Spleen (tissue), 11 donors: ENCODE measurements around the gene PIH1D1. TPM values are rescaled to one million over a fixed set of nuclear protein-coding genes. Genes with fewer than 3 reads are reported as not detected.
A peak's percentile ranks its signal among the peaks of the same experiment; 100 is the strongest.

Experiments used
- DNase-seq: peaks from one replicate; pipeline ENCODE4 v3.0.0-alpha.2; 2020
- H3K27ac ChIP-seq, 8 donors: fragments of 200-600 bp; sonication (generic) in 7 of 8; 1 replicate in 4 of 8; 2 replicates in 4 of 8; pipeline versions ENCODE4 v1.5.0 to v1.8.0; 2016 to 2021; ENCODE audit warnings: inconsistent platforms in 4 of 8, mild to moderate bottlenecking in 4 of 8, moderate library complexity in 1 of 8
- H3K27me3 ChIP-seq, 7 donors: fragments of 200-600 bp; sonication (generic) in 6 of 7; replicated peaks in 1 of 7; 1 replicate in 4 of 7; 2 replicates in 3 of 7; pipeline versions ENCODE4 v1.5.0 to v1.8.0; 2016 to 2021; ENCODE audit warnings: inconsistent platforms in 3 of 7, mild to moderate bottlenecking in 1 of 7
- H3K36me3 ChIP-seq, 6 donors: fragments of 200-600 bp; sonication (generic) in 5 of 6; 1 replicate in 4 of 6; 2 replicates in 2 of 6; pipeline versions ENCODE4 v1.5.0 to v1.8.0; 2016 to 2021; ENCODE audit warnings: inconsistent platforms in 2 of 6
- H3K4me1 ChIP-seq, 6 donors: fragments of 200-600 bp; sonication (generic) in 5 of 6; 1 replicate in 3 of 6; 2 replicates in 3 of 6; pipeline versions ENCODE4 v1.5.0 to v1.8.0; 2016 to 2021; ENCODE audit warnings: inconsistent platforms in 3 of 6
- H3K4me3 ChIP-seq, 8 donors: fragments of 200-600 bp; sonication (generic) in 7 of 8; 1 replicate in 4 of 8; 2 replicates in 4 of 8; pipeline versions ENCODE4 v1.5.0 to v1.8.0; 2016 to 2021; ENCODE audit warnings: inconsistent platforms in 4 of 8, mild to moderate bottlenecking in 4 of 8, moderate library complexity in 2 of 8
- H3K9me3 ChIP-seq, 8 donors: fragments of 200-600 bp; sonication (generic) in 7 of 8; 1 replicate in 4 of 8; 2 replicates in 4 of 8; pipeline versions ENCODE4 v1.5.0 to v1.8.0; 2016 to 2021; ENCODE audit warnings: inconsistent platforms in 4 of 8
- POLR2A ChIP-seq, 3 donors: fragments of 450-650 bp; IDR thresholded peaks; one replicate each; pipeline ENCODE4 v1.5.1; 2017; ENCODE audit warnings: antibody characterized with exemption in 3 of 3, mild to moderate bottlenecking in 1 of 3
- POLR2AphosphoS5 ChIP-seq, 3 donors: sonication (generic); formaldehyde crosslinking; IDR thresholded peaks; one replicate each; pipeline ENCODE4 v1.5.1; 2017; ENCODE audit warnings: antibody characterized with exemption in 3 of 3
- WGBS, 5 donors: extraction: QIAGEN DNeasy Blood & Tissue Kit in 3 of 5; methylation state at CpG; one replicate each; pipeline versions ENCODE4 v1.1.5 to v1.1.7; 2013 to 2018; 5-methylcytosine and 5-hydroxymethylcytosine counted together
- intact Hi-C: fragments of 100-400 bp; cut with DNase I; formaldehyde crosslinking; loops from one replicate; pipeline ENCODE4 v1.15.0; 2023; ENCODE audit warnings: low total_unique reads
- polyA plus RNA-seq, 3 donors: library from polyadenylated mRNA; stranded (reverse); fragments of 200-250 nt; gene quantifications; one replicate each; pipeline ENCODE4 v1.2.1, GENCODE V29; 2013
- total RNA-seq, 7 donors: library from RNA; depleted of rRNA in 3 of 7; stranded (reverse); fragments of >200 nt in 3 of 7; fragmentation: NEBNext Ultra II Directional in 4 of 7; extraction: Animal tissue kit (Norgen Biotek cat#: 25700) in 4 of 7; gene quantifications; one replicate each; pipeline versions ENCODE4 v1.1.0 to v1.2.1, GENCODE V29; 2016 to 2021
- TF ChIP-seq, protein P1 (sequence below), 11 experiments: fragments of 200-600 bp in 7 of 11; fragments of 450-650 bp in 4 of 11; sonication (generic) in 4 of 11; IDR thresholded peaks in 8 of 11; conservative IDR thresholded peaks in 3 of 11; 1 replicate in 7 of 11; 2 replicates in 4 of 11; pipeline versions ENCODE4 v1.4.0 to v1.8.0; 2016 to 2021; ENCODE audit warnings: antibody characterized with exemption in 11 of 11, inconsistent platforms in 4 of 11, mild to moderate bottlenecking in 1 of 11
- donor health status: healthy with polysubstance abuse.
- donor health status: DM: no; HTN: no; CAD: no; lungs with moderate emphysema.
- donor health status: DM: no; HTN: no; CAD: no.
- donor health status: Bipolar disorder and iron deficiency.
- donor health status: healthy.
- donor health status: DM: no; HTN: no; CAD: no.
- donor health status: DM: yes; HTN: yes; CAD: no.

PIH1D1 gene
- total and polyA plus RNA-seq, 10 donors, result 76.0 to 140 (median 86.3) TPM

DNA sequence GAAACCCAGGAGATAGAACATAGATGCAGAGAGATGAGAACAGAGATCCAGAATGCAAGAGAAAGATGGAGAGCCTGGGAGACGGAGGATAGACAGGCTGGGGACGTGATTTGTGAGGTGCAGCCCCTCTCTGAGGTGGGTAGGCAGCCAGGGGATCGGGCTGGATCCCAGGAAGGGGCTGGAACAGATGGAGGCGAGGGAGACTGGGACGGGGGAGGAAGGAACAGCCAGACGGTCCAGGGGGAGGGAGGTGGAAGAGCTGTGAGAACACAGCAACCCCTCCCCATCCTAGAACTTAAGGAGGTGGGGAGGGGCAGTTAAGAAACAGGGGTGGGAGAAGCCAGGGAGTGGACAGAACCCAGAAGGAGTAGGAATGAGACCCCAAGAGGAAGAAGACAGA, 13.4 kb downstream of the PIH1D1 start:
- DNase-seq, result no peak
- H3K27me3 ChIP-seq, result peaks cover 7 to 99% (median 91%) of the 10 kb centered on the region in 7 donors
- intact Hi-C loops, result no loop called here

DNA sequence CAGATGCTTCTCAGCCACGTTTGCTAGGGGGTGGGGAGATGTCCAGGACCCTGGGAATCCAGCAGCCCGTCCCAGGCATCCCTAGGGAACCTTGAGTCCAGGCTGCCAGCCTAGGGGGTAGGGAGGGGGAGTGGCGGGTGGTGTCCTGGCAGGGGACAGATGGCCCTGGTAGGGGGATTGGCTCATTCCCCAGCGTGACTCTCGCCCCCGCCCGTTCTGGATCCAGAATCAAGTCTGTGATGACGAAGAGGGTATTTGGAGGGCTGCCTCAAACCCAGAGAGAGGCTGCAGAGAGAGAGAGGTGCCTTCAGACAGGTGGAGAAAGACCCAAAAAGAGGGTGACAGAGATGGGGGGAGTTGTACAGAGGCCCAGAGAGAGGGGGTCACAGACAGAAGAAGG, 14.4 kb downstream of the PIH1D1 start:
- Histone ChIP-seq H3K36me3 (no peaks in the 10 kb centered on the region), H3K9me3 (no peaks in the 10 kb centered on the region), H3K27ac (no peak overlapping the region), H3K4me1 (peaks cover 0 to 40% (median 23%) of the 10 kb centered on the region in 6 donors), H3K4me3 (no peak overlapping the region), H3K27me3 (peaks cover 9 to 100% (median 98%) of the 10 kb centered on the region in 7 donors)
- intact Hi-C loops, result no loop called here
- DNase-seq, result no peak
- TF ChIP-seq POLR2AphosphoS5 (IDR thresholded peaks at IDR 0.05) (no peak), POLR2A (IDR thresholded peaks at IDR 0.05) (no peak)
- TF ChIP-seq, protein P1, sequence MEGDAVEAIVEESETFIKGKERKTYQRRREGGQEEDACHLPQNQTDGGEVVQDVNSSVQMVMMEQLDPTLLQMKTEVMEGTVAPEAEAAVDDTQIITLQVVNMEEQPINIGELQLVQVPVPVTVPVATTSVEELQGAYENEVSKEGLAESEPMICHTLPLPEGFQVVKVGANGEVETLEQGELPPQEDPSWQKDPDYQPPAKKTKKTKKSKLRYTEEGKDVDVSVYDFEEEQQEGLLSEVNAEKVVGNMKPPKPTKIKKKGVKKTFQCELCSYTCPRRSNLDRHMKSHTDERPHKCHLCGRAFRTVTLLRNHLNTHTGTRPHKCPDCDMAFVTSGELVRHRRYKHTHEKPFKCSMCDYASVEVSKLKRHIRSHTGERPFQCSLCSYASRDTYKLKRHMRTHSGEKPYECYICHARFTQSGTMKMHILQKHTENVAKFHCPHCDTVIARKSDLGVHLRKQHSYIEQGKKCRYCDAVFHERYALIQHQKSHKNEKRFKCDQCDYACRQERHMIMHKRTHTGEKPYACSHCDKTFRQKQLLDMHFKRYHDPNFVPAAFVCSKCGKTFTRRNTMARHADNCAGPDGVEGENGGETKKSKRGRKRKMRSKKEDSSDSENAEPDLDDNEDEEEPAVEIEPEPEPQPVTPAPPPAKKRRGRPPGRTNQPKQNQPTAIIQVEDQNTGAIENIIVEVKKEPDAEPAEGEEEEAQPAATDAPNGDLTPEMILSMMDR (IDR thresholded peaks at IDR 0.05 in 8 of 11, conservative IDR thresholded peaks at IDR 0.05 in 3 of 11), result no peak
- 14 to 26% (median 17%) methylated on average over 8 of the region's 8 CpGs for WGBS, 5 donors

More for the DNA sequence above, 13.4 kb downstream of the PIH1D1 start:
- H3K4me1 ChIP-seq, result peaks cover 0 to 40% (median 22%) of the 10 kb centered on the region in 6 donors
- H3K4me3 ChIP-seq, result no peak overlapping the region
- 6 to 16% (median 14%) methylated on average over 6 of the region's 6 CpGs for WGBS, 5 donors
- H3K27ac ChIP-seq, result no peak overlapping the region
- no peaks in the 10 kb centered on the region for H3K9me3 ChIP-seq
- no peaks in the 10 kb centered on the region for H3K36me3 ChIP-seq
- TF ChIP-seq POLR2A (IDR thresholded peaks at IDR 0.05) (no peak), POLR2AphosphoS5 (IDR thresholded peaks at IDR 0.05) (no peak)
- TF ChIP-seq, protein P1 (IDR thresholded peaks at IDR 0.05 in 8 of 11, conservative IDR thresholded peaks at IDR 0.05 in 3 of 11), result no peak

DNA sequence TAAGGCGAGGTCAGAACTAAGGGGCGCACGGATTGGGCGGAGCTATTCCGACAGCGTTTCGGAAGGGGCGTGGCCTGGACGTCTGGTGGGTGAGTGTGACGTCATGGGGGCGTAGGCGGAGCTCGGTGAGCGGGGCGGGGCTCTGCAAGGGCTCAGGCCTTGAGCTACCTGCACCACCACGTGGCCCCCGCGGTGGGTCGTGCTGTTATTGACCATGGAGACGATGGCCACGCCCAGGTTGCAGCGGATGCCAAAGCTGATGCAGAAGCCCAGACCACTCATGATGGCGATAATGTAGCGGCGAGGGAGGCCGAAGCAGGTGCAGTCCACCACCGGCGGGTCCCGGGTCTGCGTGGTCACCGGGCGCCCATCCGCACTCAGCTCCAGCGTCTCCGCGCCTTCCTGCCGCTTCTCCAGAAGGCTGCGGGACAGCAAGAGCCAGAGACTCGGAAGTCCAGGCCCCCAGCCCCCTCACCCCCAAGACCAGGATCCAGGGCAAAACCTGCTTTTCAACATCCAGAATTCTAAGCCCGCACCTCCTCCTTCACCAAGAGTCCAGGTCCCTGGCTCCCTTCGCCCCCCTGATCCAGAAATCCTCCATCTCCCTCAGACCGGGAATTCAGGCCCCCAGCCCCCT, 15.1 kb downstream of the PIH1D1 start:
- no peak for DNase-seq
- H3K27ac ChIP-seq, result no peak overlapping the region
- 10 to 48% (median 13%) methylated on average over 12 to 42 of the region's 42 CpGs for WGBS, 5 donors
- TF ChIP-seq POLR2AphosphoS5 (IDR thresholded peaks at IDR 0.05) (no peak), POLR2A (IDR thresholded peaks at IDR 0.05) (no peak)
- TF ChIP-seq, protein P1 (IDR thresholded peaks at IDR 0.05 in 8 of 11, conservative IDR thresholded peaks at IDR 0.05 in 3 of 11), result no peak
- peak overlapping the region in 1 of 8 donors; percentile 13 for H3K4me3 ChIP-seq
- intact Hi-C loops, result no loop called here
- no peaks in the 10 kb centered on the region for H3K9me3 ChIP-seq
- H3K27me3 ChIP-seq, result peaks cover 13 to 100% (median 98%) of the 10 kb centered on the region in 7 donors
- H3K36me3 ChIP-seq, result no peaks in the 10 kb centered on the region
- peaks cover 0 to 37% (median 17%) of the 10 kb centered on the region in 6 donors for H3K4me1 ChIP-seq

DNA sequence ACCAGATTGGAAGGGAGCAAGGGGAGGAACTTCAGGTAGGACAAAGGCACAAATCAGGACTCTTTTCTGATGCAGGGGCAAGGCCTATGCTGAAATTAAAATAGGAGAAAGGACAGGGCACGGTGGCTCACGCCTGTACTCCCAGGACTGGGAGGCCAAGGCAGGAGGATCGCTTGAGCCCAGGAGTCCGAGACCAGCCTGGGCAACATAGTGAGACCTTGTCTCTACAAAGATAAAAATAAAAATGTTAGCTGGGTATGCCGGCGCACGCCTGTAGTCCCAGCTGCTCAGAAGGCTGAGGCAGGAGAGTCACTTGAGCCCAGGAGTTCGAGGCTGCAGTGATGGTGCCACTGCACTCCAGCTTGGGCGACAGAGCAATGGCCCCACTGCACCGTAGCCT, 15.9 kb downstream of the PIH1D1 start:
- H3K4me1 ChIP-seq, result peaks cover 0 to 29% (median 16%) of the 10 kb centered on the region in 6 donors
- no peak overlapping the region for H3K4me3 ChIP-seq
- no peak for TF ChIP-seq POLR2A (IDR thresholded peaks at IDR 0.05)
- TF ChIP-seq, protein P1 (IDR thresholded peaks at IDR 0.05 in 8 of 11, conservative IDR thresholded peaks at IDR 0.05 in 3 of 11), result no peak
- 84 to 91% (median 90%) methylated on average over 10 of the region's 10 CpGs for WGBS, 5 donors
- no peaks in the 10 kb centered on the region for H3K36me3 ChIP-seq
- peaks cover 13 to 100% (median 97%) of the 10 kb centered on the region in 7 donors for H3K27me3 ChIP-seq
- intact Hi-C loops, result no loop called here
- DNase-seq, result no peak
- H3K27ac ChIP-seq, result no peak overlapping the region
- H3K9me3 ChIP-seq, result no peaks in the 10 kb centered on the region
